Amniotic epithelial cell (primary cell): ENCODE results near the gene NPFFR2.
"Not testable (repeated sequence)": the region's sequence is repeated elsewhere in the genome, so short reads cannot be mapped to it uniquely, and the experiment has no call there.

Experiments
- DNase-seq: peaks from one replicate; pipeline ENCODE4 v3.0.0-alpha.2; 2010; ENCODE audit warnings: low read depth

The NPFFR2 gene

GRCh38 chr4:72112514-72113156 is 80.8 kb downstream of the NPFFR2 start:
- peak; percentile 77 for DNase-seq

GRCh38 chr4:72118017-72118416 is 86.2 kb downstream of the NPFFR2 start:
- no peak for DNase-seq

- peak; percentile 9 for DNase-seq
Measured at GRCh38 chr4:72119946-72120345, 88.1 kb downstream of the NPFFR2 start.

- DNase-seq, result no peak
Measured at GRCh38 chr4:72128741-72129140, 96.9 kb downstream of the NPFFR2 start.

- DNase-seq, result peak; percentile 4
Measured at GRCh38 chr4:72136429-72136828, 104.6 kb downstream of the NPFFR2 start.

- not testable (repeated sequence) for DNase-seq
Measured at GRCh38 chr4:72139997-72140396, 108.2 kb downstream of the NPFFR2 start.

- no peak for DNase-seq
Measured at GRCh38 chr4:72144241-72144640, 112.4 kb downstream of the NPFFR2 start.

- no peak for DNase-seq
Measured at GRCh38 chr4:72152731-72153130, 120.9 kb downstream of the NPFFR2 start.

GRCh38 chr4:72153634-72154033 is 121.8 kb downstream of the NPFFR2 start:
- not testable (repeated sequence) for DNase-seq

- DNase-seq, result not testable (repeated sequence)
Measured at GRCh38 chr4:72169285-72169684, 137.5 kb downstream of the NPFFR2 start.

- no peak for DNase-seq
Measured at GRCh38 chr4:72169861-72170260, 138.1 kb downstream of the NPFFR2 start.

GRCh38 chr4:72171761-72172160 is 140.0 kb downstream of the NPFFR2 start:
- no peak for DNase-seq

- no peak for DNase-seq
Measured at GRCh38 chr4:72179342-72179741, 147.5 kb downstream of the NPFFR2 start.

GRCh38 chr4:72186714-72187113 is 154.9 kb downstream of the NPFFR2 start:
- no peak for DNase-seq

GRCh38 chr4:72194046-72194445 is 162.2 kb downstream of the NPFFR2 start:
- no peak for DNase-seq

GRCh38 chr4:72194453-72194852 is 162.7 kb downstream of the NPFFR2 start:
- no peak for DNase-seq
